GM19397 (cell line): ENCODE results near the gene ADGRG3.

Source experiments
- ATAC-seq: cut with Tn5 transposase; IDR thresholded peaks from one replicate; pipeline ENCODE4 v1.9.1; 2021; ENCODE audit warnings: mild to moderate bottlenecking, moderate library complexity; ENCODE audit not compliant: unreplicated experiment

The ADGRG3 gene

GRCh38 chr16:57668263-57668571 lies at the start of gene ADGRG3:
Gene ADGRG3 (plus strand): TSS chr16:57668306. CDS start chr16:57668348, 42 bp downstream.
- ATAC-seq, result no peak

GRCh38 chr16:57619133-57619605 lies 48.9 kb upstream of the ADGRG3 start:
- no peak for ATAC-seq

- ATAC-seq, result no peak
Observed at GRCh38 chr16:57619606-57620334, 48.3 kb upstream of the ADGRG3 start.

DNA sequence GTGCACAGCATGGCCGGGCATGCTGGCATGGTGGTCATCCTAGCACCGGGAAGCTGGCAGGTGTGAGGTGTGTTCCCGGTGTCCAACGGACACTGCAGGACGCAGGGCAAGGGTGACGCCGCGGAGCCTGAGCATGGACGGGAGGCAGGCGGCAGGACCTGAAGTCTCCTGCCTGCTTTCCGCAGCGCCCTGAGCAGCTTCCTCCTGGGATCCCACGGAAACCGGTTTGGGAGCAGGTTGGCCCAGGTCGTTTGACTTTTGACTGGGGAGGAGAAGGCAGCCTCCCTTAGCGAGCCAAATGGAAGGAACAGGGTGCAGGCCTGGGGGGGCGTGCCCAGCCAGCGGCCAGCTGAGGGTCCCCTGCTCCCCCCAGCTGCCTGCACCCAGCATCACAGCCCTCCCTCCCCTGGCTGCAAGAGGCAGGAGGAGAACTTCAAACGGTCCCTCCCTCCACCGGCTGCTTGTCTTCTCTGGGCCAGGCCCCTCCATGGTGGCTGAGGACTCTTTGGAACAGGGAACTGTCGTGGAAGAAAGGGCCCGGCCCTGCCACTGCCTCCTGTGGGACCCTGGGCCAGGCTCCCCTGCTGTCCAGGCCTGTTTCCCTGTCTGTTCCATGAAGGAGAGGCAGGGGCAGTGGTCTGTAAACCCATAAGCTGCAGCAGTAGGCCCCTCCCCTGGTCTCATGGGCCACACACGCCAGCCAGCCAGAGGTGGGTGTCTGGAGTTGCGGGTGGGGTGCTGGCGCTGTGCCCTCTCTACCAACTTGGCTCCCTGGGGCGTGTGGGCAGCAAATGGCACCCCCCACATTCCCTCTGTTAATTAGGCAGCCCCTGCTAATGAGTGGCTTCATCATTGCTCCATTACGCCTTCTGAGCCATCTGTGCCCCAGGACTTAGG lies 47.5 kb upstream of the ADGRG3 start:
- no peak for ATAC-seq

- no peak for ATAC-seq
Observed at GRCh38 chr16:57621521-57622271, 46.4 kb upstream of the ADGRG3 start.

DNA sequence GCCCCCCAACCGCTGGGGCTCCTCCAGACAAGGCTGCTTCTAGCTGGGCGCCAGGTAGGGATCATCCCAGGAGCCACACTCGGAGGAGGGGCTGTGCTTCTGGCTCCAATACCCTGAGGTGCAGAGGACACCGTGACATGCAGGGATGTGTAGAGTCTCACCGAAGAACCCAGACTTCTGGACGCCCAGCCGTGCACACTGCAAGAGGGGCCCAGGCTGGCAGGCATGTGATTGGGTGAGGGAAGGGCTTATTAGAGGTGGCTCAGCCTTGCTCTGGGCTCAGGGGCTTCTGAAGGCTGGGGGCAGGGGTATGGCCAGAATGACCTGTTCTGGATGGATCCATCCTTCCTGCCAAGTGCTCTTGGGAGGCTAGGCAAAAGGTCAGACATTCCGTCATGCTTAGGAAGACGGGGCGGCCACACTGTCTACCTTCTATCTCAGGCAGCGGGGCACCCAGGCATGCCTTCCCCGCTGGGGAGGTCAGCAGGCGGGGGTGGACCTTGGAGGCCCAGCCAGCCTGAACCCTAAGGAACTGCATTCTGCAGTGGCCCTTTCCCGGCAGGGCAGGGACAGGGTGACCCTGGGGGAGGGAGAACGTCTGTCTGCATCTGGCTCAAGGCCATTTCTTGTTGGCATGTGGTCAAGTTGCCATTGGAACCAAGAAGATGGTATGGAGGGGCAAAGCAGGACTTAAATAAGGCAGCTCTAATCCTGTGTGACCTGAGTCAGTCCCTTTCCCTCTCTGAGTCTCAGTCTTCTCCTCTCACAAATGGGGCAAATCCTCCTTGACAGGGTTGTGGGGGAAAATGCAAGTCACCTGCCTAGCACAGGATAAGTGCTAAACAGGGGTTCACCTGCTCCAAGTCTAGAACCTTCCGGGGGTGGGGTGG lies 45.5 kb upstream of the ADGRG3 start:
- ATAC-seq, result no peak

- ATAC-seq, result no peak
Observed at GRCh38 chr16:57623251-57624043, 44.7 kb upstream of the ADGRG3 start.

DNA sequence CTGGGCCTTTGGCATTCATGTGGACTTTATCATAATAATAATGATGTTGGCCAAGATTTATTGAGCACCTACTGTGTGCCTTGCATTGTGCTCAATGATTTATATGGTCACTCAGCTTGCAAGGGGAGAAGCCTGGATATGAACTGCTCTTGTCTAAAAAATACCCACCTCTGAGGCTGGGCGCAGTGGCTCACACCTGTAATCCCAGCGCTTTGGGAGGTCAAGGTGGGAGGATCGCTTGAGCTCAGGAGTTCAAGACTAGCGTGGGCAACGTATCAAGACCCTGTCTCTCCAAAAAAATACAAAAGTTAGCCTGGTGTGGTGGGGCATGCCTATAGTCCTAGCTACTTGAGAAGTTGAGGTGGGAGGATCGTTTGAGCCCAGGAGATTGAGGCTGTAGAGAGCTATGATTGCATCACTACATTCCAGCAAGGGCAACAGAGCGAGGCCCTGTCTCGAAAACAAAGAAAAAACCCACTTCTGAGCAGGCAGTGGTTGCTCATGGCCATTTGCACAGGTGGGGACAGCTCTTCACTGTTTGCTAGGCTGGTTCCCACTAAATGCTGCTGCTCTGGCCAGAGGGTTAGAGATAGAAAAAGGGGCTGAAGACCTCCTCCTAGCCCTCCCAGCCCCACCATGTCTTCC lies 43.9 kb upstream of the ADGRG3 start:
- ATAC-seq, result no peak

GRCh38 chr16:57624806-57625500 lies 43.2 kb upstream of the ADGRG3 start:
- ATAC-seq, result no peak

DNA sequence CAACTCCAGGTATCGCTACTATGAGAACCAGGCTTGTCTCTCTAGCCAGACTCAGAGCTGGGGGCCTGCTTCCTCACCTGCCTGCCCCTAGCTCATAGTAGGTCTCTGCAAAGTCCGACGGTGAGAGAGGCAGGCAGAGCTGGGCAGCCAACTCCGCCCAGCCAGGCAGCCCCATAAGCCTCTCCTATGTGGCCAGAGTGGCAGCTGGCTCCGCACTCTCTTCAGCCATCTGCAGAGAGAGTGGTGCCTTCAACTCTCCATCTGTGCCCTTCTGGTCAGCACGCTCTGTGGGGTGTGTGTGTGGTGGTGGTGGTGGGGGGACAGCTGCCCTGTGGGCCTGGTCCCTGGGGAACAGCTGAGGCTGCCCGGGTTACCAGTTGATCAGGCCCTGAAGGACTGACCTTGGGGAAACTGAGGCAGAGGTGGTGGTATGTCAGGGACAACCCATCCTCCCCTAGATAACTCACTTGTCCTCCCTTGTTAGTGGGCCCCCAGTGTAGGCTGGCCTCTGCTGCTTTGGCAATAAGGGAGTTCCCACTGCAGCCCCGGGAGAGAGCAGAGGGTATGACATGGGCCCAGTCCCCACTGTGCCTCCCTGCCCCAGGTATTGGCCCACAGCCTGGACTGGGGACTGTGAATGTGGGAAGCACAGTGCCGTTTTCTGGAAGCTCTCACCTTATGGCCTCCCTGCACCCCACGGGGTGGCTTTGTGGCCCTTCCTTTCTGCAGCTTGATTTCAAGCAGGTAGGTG lies 41.5 kb upstream of the ADGRG3 start:
- ATAC-seq, result no peak

GRCh38 chr16:57627184-57627871 lies 40.8 kb upstream of the ADGRG3 start:
- ATAC-seq, result no peak

- ATAC-seq, result no peak
Observed at GRCh38 chr16:57628008-57628781, 39.9 kb upstream of the ADGRG3 start, which contains the start of gene ADGRG1. Gene ADGRG1 (plus strand): TSS chr16:57628630. CDS start chr16:57650288, 21,658 bp downstream.

DNA sequence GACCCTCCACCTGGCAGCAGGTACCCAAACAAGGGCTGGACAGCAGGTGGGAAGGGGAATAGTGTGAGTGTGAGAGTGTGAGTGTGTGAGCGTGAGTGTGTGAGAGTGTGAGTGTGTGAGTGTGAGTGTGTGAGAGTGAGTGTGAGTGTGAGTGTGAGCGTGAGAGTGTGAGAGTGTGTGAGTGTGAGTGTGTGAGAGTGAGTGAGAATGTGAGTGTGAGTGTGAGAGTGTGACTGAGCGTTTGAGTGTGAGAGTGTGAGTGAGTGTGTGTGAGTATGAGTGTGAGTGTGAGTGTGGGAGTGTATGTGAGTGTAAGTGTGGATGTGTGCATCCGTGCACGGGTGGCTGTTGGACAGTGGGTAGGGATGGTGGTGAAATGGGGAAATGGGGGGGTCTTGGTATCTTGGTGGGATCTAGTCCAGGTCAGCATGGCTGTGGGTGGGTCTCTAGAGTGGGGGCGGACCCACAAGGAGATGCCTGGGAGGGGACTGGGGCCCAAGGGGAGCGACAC lies 39.3 kb upstream of the ADGRG3 start:
- no peak for ATAC-seq

DNA sequence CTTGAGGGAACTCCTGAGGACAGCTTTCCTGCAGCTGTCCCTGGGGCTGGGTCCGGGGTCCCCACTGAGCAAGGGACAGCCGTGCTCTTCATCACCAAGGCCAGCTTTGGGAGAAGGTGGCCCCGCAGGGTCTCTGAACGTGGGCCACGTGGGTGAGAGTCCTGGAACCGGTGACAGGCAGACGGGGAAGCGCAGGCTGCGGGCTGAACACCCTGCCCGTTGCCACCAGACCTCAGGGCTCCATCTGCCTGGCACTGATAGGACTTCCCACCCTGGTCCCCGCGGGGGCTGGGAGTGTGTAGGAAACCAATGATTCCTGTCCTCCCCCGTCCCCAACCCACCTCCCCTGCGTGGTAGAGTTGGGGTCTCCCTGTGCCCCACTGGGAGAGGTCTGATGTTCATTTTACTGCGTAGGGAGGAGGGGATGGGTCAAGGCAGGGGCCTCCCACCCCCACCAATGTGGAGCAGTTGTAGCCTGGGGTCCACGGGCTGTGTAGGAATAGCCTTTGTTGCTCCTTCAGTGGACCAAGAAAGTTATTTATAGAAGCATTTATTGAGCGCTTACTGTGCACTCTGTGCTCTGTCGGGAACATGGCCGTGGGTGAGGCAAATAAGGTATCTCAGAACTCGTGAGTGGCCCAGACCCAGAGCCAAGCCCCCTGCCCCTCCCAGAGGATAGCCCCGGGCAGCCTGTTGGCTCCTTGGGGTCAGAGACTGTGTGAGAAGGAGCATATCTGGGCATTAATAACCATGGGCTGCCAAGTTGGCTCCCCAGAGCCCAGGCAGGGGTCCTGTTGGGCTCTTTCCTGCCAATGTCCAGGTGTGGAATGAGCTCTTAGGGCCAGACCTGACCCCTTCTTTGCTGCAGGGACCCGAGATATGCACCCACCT lies 38.3 kb upstream of the ADGRG3 start:
- no peak for ATAC-seq

- no peak for ATAC-seq
Observed at GRCh38 chr16:57630407-57630797, 37.7 kb upstream of the ADGRG3 start.
